ENCODE measurements around the gene FBXO46. TPM values are rescaled to one million over a fixed set of nuclear protein-coding genes. Genes with fewer than 3 reads are reported as not detected.
A peak's percentile ranks its signal among the peaks of the same experiment; 100 is the strongest.

The FBXO46 gene
- total and polyA plus RNA-seq, 2 donors (not counting 3 experiments of a cell fraction or from before 2014, with no cell fraction given) = 7.7 to 21.2 TPM

- intact Hi-C loops (cut with micrococcal nuclease) = loop anchor here (1.0 to 5.0 kb wide), 5 partner anchors 46 to 266 kb away; no protein-coding TSS in a partner anchor
- Histone ChIP-seq H3K9me3 (replicated peaks; ENCODE audit: control insufficient read depth, insufficient read depth, low read length) (no peaks in the 10 kb centered on the region), H3K27me3 (ENCODE audit: control insufficient read depth in 2 of 2, insufficient read depth in 2 of 2, low read length in 2 of 2) (no peaks in the 10 kb centered on the region), H3K9me1 (replicated peaks; ENCODE audit: control insufficient read depth, extremely low read depth, insufficient read depth, low read length) (no peaks in the 10 kb centered on the region), H3K79me2 (ENCODE audit: control insufficient read depth, insufficient read depth, low read length) (peaks cover 24% of the 10 kb centered on the region), H2AFZ (ENCODE audit: low read depth, low read length) (peak overlapping the region; percentile 45), H4K20me1 (replicated peaks; ENCODE audit: control insufficient read depth, extremely low read depth, insufficient read depth, low read length) (no peaks in the 10 kb centered on the region), H3K4me3 (replicated peaks in 1 of 3; ENCODE audit: insufficient read depth in 1 of 3, low read depth in 1 of 3, low read length in 3 of 3) (peak overlapping the region; percentile 70 to 93 (median 83)), H3K36me3 (ENCODE audit: control insufficient read depth in 2 of 2, extremely low read depth in 1 of 2, insufficient read depth in 2 of 2, low read length in 2 of 2) (peaks cover 4 to 6% of the 10 kb centered on the region in 2 experiments), H3K27ac (ENCODE audit: insufficient read depth, low read depth, low read length) (peak overlapping the region; percentile 82), H3K4me2 (ENCODE audit: insufficient read depth, low read length) (peak overlapping the region; percentile 74), H3K4me1 (ENCODE audit: control insufficient read depth, extremely low read depth, insufficient read depth, low read length) (peaks cover 9% of the 10 kb centered on the region), H3K9ac (replicated peaks; ENCODE audit: extremely low read depth, insufficient read depth, low read length) (peak overlapping the region; percentile 82)
- dilution Hi-C loops (cut with MboI; ENCODE audit: extremely low pct_ligation_motif_present, low sequenced_read_pairs) = no loop called here
- BruUV-seq (replicated peaks) = no TSS peak
- FAIRE-seq (peak; percentile 80), DNase-seq (ENCODE audit: low read depth, low spot score) (peak; percentile 65)
- POLR2A ChIA-PET = interaction anchor here (0.8 to 1.8 kb wide), 5 partner anchors 24 to 77 kb away, joined by 4 to 10 read pairs (median 4); partner anchors contain the start of gene SIX5
- TF ChIP-seq CTCF (IDR thresholded peaks at IDR 0.05; ENCODE audit: extremely low read depth in 1 of 2, insufficient read depth in 1 of 2, low read depth in 1 of 2, low read length in 2 of 2) (peak; percentile 96 to 97), JUN (IDR thresholded peaks at IDR 0.05; ENCODE audit: borderline replicate concordance, insufficient read depth, insufficient read length, low read depth) (no peak), MAX (IDR thresholded peaks at IDR 0.05; ENCODE audit: insufficient read depth, insufficient read length) (no peak), EZH2 (IDR thresholded peaks at IDR 0.05; ENCODE audit: borderline replicate concordance, low read depth, low read length, severe bottlenecking) (no peak)
- CTCF ChIA-PET = interaction anchor here (0.6 to 5.1 kb wide), 37 partner anchors 8 to 254 kb away, joined by 3 to 56 read pairs (median 4); partner anchors contain the start of genes FBXO46, GIPR, MEIOSIN and SIX5
These were observed 37.4 kb downstream of the FBXO46 start for GRCh38 chr19:45693106-45693788.

Measured in endothelial cell of umbilical vein (primary cell).